Measurements from ENCODE around the gene DYRK3. TPM values are rescaled to one million over a fixed set of nuclear protein-coding genes. Genes with fewer than 3 reads are reported as not detected.

The DYRK3 gene
- total RNA-seq, 1 experiment from 2014 or later, result 15.5 TPM

DNA sequence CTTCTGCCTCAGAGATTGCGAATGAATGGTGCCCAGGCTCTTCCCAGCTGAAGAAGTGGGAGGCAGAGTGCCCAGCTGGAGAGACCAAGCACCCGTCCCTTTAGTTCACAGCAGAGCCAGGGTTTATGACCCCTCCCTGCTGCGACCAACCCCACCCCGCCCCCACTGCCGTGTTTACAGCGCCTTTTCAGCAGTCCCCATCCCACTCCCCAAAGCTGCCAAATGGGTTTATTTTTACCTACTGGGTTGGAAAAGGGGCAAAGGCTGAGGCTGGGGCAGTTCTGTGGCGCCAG is 23.6 kb downstream of the DYRK3 start:
- DNase-seq (ENCODE audit: extremely low read depth, low read depth), result no peak

DNA sequence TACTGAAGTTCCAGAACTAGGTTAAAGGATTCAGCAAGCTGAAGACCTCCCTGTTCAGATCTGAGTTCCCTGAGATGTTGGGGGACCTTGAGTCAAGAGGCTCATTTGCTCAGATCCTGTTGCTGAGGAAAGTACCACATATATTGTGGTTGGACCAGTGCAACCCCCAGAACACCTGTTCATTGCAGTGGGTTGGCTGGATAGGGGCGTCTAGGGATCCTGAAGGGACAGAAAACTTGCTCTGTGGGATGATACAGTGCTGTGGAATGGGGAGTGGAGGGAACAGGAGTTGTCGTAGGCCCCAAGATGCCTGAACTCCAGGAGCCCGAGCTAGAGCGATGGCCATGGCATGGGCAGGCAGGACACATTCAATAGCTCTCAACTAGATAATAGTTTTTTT is 24.8 kb downstream of the DYRK3 start:
- no peak for DNase-seq (ENCODE audit: extremely low read depth, low read depth)

DNA sequence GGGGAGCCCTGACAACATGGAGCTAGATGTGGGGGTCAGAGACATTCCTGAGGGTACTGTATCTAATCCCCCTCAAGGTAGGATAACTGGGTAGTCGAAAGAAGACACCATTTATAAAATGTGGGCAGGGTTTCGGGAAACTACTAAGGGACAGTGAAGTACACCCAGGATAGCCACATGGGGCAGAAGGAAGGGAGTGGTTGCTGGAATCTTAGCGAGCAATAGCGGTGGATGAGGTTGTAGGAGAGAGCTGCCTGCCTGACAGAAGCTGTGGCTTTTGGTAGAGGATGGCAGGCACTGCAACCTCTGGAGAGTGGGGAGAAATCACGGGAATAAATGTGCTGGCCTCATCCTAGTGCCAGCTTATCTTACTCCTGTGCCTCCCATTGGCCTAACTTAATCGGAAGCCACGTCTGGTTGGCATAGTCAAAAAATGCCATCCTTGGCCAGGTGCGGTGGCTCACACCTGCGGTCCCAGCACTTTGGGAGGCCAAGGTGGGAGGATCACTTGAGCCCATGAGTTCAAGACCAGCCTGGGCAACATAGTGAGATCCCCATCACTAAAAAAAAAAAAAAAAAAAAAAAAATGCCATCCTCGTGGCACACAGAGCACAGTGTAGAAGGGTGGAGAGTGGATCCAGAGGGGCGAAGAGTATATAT is 26.0 kb downstream of the DYRK3 start:
- no peak for DNase-seq (ENCODE audit: extremely low read depth, low read depth)

DNA sequence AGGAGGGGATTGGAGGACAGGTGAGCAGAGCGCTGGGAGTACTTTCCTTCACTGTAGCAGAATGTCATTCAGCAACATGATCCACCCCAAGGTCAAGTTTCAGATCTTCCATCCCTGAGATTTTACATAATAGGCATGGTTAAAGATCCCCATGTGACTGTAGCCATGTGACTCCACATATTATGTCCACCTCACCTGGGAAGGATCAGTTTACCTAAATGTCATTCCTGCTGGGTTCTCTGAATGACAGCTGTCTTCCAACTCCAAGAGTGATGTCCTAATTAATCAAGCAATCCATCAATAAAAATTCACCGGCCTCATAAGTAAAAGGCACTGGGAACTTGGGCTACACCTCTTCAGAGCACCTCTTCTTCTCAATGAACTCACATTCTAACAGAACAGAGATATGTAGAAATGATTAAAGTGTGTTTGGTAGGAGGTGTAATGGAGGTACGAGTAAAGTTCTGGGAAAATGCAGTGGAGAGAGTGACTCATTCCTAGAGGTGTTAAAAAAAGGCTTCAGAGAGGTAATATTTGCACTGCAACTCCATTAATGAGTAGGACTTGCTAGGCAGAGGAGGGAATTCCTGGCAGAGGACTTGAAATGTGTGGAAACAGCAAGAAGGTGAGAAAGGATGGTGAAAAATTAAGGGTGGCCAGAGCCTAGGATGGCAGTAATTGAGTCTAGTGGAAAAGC is 27.2 kb downstream of the DYRK3 start:
- DNase-seq (ENCODE audit: extremely low read depth, low read depth), result no peak

DNA sequence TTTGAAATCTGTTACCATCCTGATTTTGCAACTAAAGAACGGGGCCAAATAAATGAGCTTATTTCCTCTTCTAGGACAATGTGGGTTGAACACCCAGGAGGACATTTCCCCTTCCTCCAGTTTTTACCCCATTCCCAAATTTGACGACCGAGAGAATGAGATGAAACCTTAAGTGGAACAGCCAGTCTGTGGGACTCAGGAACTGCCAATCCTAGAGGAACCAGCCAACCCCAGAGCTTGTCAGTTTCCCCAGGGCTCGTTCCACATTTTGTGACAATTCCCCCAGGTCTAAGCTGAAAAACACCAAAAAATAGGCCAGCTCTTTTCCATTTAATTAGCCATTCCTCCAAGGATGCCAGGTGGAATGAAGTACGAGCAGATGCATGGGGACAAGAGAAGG is 28.0 kb downstream of the DYRK3 start:
- no peak for DNase-seq (ENCODE audit: extremely low read depth, low read depth)

DNA sequence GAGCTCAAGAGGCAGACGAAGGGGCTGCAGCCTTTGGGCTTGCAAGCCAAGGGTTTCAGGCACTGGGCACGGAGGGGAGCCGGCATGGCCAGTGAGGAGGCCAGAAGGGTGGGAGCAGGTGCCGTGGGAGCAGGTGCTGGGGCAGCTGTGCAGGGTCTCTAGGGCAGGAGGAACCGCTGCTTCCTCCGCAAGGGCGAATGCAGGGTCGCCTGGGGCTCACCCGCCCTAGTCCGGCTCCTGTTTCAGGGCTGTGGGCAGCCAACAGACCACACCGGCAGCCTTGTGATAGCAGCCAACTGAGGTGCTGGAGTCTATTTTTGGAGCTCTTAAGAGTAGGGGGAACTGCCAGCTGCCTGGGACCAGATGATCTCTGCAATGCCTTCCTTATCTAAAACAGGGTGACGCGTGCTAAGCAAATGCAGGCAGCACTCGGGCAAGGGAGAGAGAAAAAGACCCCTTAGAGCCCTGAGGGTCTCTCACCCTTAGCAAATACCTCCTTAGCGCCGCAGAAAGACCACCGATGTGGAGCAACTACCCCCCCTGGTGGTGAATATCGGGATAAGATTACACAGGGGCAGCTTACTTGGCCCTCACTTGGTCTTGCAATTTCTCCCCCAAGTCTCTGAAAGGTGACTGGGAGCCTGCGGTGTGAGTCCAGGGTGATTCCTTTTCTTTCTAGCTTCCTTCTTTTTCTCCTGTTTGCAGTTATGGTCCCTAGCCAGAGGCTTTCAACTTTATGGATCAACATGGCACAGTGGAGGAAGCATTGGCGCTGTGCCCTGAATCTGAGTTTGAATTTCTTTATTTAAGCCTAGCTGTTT is 28.7 kb downstream of the DYRK3 start:
- peak; percentile 63 for DNase-seq (ENCODE audit: extremely low read depth, low read depth)

DNA sequence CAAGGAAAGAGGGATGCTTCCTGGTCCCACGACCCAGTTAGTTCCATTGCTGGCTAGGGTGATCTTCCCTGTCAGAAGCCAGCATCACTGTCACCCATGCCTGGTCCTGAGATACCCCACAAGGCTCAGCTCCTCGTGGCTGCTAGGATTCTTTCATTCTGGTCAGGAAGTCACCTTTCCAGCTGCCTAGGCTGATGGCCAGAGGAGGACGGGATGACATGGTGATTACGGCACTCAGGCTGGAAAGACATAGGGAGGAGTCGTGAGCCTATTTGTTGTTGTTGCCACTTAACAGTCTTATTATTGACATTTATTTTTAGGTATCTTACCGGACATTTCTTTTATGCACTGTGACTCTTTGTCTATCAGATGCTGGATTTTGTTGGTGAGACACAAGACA is 29.4 kb downstream of the DYRK3 start:
- no peak for DNase-seq (ENCODE audit: extremely low read depth, low read depth)

DNA sequence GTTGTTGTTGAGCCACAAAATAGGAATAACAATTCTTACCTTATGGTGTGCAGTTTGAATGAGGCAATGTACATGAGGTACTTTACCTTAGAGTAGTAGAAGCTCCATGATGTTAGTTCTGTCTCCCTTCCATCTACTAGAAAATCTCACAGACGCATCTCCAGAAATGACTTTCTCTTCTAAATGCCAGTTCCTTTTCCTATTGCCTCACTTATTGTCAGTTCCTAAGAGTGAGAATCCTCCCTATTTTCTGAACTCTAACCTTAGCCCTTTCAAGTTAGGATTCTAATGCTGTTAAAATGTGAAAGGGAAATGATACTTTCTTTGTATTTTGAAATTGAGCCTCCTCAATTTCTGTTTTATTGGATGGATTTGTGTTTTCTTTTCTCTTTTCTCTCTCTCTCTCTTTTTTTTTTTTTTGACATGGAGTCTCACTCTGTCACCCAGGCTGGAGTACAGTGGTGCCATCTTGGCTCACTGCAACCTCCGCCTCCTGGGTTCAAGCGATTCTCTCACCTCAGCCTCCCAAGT is 30.8 kb downstream of the DYRK3 start:
- DNase-seq (ENCODE audit: extremely low read depth, low read depth), result no peak

DNA sequence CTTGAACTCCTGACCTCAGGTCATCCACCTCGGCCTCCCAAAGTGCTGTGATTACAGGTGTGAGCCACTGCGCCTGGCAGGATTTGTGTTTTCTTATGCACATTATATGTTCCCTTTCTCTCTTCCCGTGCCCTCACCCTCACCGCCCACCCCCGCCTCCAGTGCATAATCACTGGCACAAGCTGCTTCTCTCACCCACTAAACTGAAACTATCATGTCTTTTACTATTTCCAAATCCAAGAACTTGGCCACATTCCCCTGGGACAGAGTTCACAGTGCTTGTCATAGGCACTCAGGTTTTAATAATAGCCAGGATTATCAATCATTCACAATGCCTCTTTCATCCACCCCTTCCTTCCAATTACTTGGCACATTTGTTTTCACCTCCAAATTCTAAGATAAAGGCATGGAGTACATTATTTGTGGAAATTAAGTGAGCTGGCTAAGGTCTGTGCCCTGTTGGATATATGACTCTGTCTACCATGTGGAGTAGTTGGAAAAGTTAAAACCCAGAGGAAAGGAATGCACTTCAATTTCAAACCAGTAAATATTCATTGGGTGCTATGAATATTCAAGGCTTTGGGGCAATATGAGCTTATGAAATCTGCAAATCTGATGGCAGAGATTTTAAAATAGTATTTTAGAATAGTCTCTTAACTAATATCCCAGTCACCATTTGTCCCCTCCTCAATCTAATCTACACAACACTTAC is 31.8 kb downstream of the DYRK3 start:
- DNase-seq (ENCODE audit: extremely low read depth, low read depth), result no peak

DNA sequence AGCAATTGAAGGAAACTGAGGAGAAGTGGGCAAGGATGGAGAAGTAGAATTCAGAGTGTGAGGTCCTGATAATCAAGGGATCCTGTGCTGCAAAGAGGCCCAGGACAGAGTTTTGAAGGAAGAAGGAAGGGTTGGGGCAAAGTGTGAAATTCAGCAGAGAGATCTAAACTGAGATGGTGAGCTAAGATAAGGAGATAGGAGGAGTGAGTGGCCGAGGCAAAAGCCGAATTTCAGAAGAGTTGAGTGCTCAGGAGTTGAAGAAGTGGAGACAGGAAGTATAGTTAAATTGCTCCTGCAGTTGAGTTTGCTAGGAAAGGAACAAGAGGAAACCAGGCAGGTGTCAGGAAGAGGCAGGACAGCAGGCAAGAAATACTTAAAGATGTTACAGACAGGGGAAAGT is 33.0 kb downstream of the DYRK3 start:
- no peak for DNase-seq (ENCODE audit: extremely low read depth, low read depth)

DNA sequence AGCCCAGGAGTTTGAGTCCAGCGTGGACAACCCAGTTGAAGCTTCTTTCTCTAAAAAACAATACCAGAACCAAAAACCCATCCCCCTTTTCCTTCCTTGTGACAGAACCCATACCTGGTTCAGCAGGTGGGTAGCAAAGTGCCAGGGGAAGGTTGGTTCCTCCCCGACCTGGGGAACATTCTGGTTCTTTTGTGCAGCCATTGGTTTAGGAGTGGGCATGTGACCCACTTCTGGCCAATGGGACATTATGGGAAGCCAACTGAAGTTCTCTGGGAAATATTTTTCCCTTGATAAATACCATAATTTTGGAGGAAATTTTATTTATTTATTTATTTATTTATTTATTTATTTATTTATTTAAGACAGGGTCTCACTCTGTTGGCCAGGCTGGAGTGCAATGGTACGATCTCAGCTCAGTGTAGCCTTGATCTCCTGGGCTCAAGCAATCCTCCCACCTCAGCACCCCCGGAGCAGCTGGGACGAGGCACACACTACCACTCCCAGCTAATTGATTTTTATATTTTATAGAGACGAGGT is 33.6 kb downstream of the DYRK3 start:
- DNase-seq (ENCODE audit: extremely low read depth, low read depth), result no peak

DNA sequence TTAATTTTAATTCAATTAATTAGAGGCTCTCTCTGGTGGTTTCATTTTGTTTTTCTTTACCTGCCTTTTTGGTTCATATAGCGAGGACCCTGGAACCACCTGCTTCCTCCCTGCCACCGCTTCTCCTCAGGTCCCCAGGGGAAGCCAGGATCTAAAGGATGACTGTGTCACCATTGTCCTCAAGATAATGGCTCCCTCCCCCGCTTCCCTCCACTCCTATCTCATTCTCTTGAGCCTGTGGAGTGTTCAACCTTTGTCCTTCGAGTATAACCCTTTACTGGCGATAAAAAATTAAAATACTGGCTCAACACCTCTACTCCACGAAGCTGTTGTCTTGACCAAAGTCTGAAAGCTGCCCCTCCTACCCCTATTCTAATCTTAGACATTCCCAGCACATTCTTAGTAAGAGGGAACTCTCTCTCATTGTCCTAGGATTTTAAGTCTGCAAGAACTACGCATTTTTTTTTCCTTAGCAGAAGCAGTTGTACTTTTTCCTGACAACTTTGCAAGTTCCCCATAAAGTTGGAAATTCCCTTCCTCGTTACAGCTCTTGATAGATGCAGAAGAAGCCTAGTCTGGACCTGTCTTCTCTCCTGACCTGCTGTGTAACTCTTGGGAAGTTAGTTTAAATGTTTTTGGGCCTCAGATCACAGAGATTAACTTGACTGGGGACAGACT is 36.8 kb downstream of the DYRK3 start:
- DNase-seq (ENCODE audit: extremely low read depth, low read depth), result no peak

DNA sequence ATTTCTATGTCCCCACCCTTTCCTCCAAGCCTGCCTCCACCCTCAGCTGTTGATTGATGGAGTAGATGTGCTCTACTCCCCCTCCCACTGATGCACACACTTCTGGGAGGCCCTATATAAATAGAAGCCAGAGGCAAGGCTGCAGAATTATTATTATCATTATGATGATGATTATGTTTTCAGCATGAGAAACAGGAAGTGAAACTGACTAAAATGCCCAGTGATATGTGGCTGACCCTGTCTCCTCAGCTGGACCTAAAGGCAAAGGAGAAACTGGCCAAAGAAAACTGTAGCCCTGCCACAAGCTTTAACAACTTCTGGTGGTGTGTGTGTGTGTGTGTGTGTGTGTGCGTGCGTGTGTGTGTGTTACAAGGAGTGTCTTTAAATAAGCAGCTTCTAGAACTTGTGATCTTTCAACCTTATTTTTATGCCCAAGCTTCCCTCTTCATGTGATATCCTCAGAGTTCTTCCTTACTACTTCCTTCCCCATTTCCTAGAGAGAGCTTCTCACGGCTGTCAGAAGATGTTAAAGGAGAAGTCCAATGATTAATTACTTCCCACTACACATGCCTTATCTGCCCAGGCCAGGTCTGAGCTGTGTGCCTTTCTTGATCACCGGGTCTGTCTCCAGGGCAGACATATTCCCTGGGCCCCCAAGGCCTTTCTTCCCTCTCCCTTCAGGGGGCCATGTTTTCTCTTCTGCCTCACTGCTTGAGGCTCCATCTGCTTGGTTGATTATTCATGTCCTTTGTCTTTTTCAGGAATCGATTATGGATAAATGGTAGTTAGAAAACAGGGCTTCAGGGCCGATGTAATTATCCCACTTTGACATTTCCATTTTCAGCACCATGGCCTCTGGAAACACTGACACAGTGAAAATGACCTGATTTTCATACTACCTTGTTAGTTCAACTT is 37.8 kb downstream of the DYRK3 start:
- no peak for DNase-seq (ENCODE audit: extremely low read depth, low read depth)

DNA sequence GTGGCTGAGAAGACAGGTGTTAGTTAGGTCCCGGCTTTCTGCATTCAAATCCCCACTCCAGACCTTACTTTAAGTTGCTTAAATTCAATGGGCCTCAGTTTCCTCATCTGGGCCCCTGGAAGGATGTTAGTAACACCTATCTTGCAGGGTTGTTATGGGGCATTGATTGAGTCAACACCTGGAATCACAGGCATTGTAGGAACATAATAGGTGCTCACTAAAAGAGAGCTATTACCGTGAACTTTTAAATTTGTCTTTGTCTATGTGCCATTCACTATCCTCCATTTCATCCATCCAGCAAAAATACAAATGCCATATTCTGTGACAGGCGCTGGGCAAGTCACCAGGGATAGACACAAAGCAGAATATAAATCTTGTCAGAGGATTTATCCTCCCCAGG is 38.9 kb downstream of the DYRK3 start:
- no peak for DNase-seq (ENCODE audit: extremely low read depth, low read depth)

DNA sequence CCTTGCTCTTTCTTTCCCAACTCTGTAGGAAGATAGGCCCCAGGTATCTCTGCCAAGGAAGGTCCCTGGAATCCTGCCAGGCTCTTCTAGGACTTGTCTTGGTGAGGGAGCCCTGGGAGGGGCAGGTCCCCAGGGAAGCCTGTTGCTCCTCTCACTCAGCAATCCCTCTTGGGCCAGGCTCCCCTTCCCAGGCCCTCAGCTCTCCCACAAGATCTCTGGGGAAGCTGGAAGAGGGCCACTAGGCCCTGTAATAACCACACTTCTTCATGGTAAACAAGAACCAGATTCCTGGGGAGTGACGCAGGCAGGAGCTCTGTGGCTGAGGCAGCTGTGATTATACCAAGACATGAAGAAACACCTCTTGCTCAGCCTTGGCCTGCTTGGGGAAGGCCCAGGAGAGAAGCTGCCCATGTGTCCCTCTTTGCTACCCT is 39.4 kb downstream of the DYRK3 start:
- DNase-seq (ENCODE audit: extremely low read depth, low read depth), result peak; percentile 38

DNA sequence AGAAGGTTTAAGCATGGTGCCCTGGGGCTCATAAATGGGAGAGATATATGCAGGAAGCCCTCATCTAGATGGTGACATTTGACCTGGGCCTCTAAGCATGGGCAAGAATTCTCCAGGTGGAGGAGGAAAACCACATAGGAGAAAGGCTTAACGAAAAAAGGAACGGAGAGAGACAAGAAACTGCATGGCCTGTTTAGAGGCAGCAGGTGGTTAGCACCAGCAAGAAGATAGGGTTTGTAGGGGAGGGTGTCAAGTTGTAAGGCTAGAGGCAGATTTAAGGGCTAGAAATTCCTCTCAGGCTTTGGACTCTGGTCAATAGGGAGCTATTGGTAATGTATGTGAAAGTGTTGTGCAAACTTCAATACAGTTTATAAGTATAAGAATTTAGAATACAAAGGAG is 41.2 kb downstream of the DYRK3 start:
- no peak for DNase-seq (ENCODE audit: extremely low read depth, low read depth)

DNA sequence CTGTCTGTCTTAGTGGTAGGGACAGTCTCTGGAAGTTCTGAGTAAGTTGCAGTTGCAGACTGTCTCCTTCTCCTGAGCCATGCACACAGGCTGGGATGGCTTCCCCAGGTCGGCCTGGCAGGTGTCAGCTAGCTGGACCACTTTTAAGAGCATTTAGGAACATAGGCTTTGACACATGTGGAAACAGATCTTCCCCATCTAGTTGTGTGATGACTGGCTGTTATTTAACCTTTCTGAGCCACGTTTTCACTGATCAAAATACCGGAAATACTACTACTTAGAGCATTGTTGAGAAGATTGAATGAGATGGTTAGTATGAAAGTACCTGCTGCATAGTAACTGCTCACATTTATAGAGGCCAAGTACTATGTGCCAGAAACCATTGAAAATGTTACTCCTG is 43.2 kb downstream of the DYRK3 start:
- DNase-seq (ENCODE audit: extremely low read depth, low read depth), result no peak

DNA sequence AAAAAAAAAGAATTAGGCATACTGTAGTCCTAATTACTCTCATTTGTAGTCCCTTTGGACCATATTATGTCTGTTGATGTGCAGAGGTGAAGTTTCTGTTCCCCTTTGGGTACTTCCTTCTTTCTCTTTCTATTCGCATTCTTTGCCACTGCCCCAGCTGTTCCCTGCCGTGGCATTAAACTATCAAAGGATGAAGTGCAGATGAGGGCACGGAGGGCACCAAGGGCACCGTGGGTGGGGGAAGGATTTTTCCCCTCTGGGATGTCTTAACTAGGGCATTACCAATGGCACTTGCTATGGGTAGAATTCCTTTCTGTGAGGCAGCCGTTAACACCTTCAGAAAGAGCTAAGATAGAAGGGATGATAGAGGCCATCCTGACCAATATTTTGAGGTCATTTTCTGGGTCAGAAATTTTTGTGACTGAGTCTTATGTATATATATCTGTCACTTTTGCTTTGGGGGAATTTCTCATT is 44.4 kb downstream of the DYRK3 start:
- DNase-seq (ENCODE audit: extremely low read depth, low read depth), result no peak

DNA sequence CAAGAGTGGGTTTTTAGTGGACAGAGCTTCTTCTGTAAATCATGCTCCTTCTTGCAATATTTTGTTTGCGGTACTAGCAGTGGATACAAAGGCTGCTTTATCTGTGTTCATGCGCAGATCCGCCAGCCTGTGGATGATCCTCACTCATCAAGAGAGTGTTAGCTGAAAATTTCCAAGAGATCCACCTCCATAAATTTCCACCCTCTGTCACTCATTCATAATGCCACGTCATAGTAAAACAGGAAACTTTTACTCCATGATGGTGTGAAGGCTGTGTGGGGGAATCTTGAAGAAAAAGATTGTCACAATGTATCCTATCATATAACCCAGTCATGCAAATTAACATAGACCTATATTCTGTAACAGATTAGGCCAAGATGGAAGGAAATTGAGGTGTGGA is 44.9 kb downstream of the DYRK3 start:
- no peak for DNase-seq (ENCODE audit: extremely low read depth, low read depth)
